SH-SY5Y (cell line): ENCODE measurements around the gene LGALS4.

ENCODE experiments used
- GATA2 ChIP-seq: IDR thresholded peaks from 2 replicates; pipeline ENCODE4 v1.6.1; 2011; ENCODE audit warnings: mild to moderate bottlenecking, low read depth, low read length
- GATA3 ChIP-seq: IDR thresholded peaks from 2 replicates; pipeline ENCODE4 v1.6.1; 2011; ENCODE audit warnings: low read depth, mild to moderate bottlenecking, low read length, moderate library complexity

DNA sequence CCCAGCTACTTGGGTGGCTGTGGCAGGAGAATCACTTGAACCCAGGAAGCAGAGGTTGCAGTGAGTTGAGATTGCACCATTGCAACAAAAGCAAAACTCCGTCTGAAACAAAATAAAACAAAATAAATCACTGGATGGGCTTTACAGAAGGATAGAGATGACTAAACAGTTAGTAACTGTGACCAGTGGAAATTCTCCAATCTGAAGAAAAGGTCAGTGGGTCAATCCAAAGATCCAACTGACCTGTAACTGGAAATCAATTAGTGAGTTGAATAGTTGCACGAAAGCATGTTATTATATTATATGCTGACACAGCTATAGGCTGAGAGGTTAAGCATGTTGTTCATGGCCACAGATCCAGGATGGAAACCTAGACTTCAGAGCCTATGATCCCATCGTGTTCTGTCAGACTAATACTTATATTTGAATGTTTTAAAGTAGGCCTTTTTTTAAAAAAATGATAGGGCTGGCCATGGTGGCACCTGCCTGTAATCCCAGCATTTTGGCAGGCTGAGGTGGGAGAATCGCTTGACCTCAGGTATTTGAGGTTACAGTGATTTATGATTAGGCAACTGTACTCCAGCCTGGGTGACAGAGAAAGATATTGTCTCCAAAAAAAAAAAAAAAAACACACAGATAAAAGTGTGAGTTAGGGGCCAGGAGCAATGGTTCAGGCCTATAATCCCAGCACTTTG is 17.4 kb upstream of the LGALS4 start:
- no peak for TF ChIP-seq GATA2
- no peak for TF ChIP-seq GATA3
